Urothelium cell line (cell line): ENCODE data around the gene MUL1.
A peak's percentile ranks its signal among the peaks of the same experiment; 100 is the strongest.

Source experiments
- DNase-seq: peaks from one replicate; pipeline ENCODE4 v3.0.0; 2011; ENCODE audit warnings: low spot score, mixed read lengths
- FAIRE-seq: peaks from 2 replicates; lab custom pipeline; 2011; peaks lifted over from hg19 to GRCh38; lab: Jason Lieb, UNC

MUL1 gene

DNA sequence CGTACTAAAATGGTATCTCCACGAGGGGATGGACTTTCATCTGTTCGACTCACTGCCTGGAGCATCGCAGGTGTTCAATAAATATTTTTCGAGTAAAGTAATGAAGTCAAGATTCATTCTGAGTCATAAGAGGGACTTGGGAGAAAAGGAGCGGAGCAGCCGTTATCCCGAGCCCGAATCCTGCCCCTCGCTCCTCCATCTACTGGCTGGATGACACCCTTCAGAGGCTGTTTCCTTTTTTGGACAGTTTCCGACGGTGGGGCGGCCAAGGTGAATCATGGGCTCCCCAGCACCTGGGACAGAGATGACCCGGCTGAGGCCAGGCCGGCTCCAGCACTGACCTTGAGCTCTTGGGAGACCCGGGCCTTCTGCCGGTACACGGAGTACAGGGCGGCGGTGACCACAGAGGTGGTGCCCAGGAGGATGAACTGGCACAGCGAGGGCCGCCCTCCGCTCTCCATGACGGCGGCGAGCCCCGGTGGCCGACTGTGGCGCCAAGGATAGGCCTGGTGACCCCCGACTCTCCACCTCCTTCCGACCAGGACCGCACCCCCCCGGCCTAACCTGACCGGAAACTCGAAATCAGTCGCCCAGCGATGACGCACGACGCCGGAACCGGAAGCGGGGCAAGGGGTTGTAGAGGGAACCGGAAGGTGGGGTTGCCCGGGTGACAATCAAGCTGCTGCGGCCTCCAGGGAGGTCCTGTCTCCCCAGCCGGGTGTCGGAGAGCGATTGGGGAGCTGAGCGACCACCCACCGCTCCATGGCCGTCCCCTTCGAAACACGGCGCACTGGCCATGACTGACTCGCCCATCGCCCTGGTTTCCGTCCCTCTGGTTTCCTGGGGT, at the start of gene MUL1:
TSS of gene MUL1 (minus strand) at position 588 of the 847 bp plus-strand sequence. CDS start at position 461, 127 bp downstream.
- peak; percentile 27 for FAIRE-seq
- peak; percentile 94 for DNase-seq

DNA sequence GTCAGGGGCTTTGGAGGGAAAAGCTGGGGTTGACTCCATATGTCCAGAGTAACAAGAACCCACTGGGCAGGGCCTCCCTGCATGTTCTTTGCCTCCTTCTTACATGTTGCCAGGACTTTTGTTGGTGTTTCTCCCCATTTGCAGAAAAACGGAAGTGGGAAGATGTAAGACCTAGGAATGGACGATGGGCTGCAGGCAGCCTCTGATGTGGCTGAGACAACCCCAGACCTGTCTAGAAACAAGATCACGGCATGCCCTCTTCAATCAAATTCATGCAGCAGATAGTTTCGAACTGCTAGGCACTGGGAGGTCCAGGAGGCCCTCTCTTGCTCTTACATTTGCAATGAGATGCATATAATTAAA, 47.8 kb upstream of the MUL1 start:
- DNase-seq (no peak), FAIRE-seq (no peak)

- FAIRE-seq (no peak), DNase-seq (no peak)
These were observed 47.2 kb upstream of the MUL1 start for GRCh38 chr1:20555025-20555757.

GRCh38 chr1:20552728-20553445, 44.9 kb upstream of the MUL1 start:
- FAIRE-seq, result no peak

GRCh38 chr1:20551945-20552727, 44.2 kb upstream of the MUL1 start, which contains the start of gene FAM43B:
TSS of gene FAM43B (plus strand) at chr1:20552573. CDS start at chr1:20552974, 401 bp downstream.
- FAIRE-seq (peak; percentile 5), DNase-seq (peak; percentile 88)

More at GRCh38 chr1:20552728-20553445, 44.9 kb upstream of the MUL1 start:
- peak; percentile 35 for DNase-seq

DNA sequence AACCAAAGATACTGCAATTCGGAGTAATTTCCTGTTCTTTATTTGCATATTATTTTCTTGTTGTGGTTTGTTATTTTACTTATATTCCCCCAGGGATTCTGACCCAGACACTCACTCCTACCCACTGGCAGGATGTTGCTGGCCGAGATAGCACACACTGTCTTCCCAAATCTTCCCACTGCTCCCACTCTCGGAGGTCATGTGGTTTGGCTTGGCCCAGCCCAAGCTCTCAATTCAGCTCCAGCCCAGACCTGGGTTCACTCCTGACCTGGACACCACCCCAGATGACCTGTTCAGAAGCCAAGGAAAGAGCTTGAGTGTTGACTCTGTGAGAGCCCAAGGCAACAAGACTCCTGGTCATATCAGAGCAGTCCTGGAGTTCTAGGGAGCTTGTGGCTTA, 43.2 kb upstream of the MUL1 start:
- FAIRE-seq (no peak), DNase-seq (no peak)

DNA sequence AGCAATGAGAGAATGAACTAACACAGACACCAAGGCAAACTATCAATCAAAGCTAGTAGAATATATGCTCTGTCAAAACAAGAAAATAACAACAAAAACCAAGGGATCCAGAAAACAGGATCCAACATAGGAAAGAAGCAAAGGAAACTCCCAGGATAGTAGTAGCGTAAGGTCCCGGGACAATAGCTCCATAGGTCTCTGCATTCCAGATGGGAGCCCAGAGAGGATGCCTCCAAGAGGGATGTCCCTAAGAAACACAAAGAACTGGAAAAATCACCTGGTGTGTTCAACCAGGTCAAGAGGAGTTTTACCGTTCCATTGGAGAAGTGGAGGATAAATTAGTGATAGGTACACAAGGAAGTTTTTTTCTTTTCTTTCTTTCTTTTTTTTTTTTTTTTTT, 38.7 kb upstream of the MUL1 start:
- FAIRE-seq (no peak), DNase-seq (no peak)

- FAIRE-seq (no peak), DNase-seq (no peak)
These were observed 32.3 kb upstream of the MUL1 start for GRCh38 chr1:20540281-20540680.

DNA sequence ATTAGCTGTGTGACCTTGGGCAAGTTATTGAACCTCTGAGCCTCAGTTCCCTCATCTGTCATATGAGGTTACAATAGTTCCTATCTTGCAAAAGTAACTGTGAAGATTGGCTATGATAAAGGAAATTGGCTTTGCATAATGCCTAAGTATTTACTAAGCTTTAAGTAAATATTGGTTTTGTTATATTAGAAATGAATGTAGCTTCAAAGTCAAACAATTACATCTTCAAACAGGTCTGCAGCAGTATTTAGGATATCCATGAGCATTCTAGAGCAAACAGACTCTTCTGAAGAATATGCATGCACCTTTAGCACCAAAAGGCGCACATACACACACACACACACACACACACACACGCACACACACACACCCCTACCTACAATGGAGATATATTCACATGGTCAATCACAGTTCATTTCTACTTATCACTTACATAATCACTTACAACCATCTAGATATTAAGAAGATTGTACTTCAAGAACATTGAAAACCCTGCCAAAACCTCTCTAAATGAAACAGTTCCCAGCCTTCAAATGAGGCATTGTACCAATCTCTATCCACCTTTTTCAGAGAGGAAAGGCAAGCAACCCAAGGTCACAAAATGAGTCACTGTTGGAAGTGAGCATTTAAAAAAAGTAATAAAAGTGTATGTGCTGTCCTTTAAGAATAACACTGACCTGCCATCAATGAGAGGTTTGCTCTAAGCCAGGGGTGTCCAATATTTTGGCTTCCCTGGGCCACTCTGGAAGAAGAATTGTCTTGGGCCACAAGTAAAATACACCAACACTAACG, 31.0 kb upstream of the MUL1 start:
- FAIRE-seq, result no peak
- no peak for DNase-seq

GRCh38 chr1:20538227-20538626, 30.3 kb upstream of the MUL1 start:
- DNase-seq (no peak), FAIRE-seq (no peak)

GRCh38 chr1:20534659-20535417, 26.9 kb upstream of the MUL1 start:
- no peak for FAIRE-seq
- DNase-seq, result no peak

- DNase-seq (no peak), FAIRE-seq (no peak)
These were observed 25.7 kb upstream of the MUL1 start for GRCh38 chr1:20533635-20534034.

- DNase-seq, result no peak
- no peak for FAIRE-seq
These were observed 22.9 kb upstream of the MUL1 start for GRCh38 chr1:20530901-20531300.

- DNase-seq (no peak), FAIRE-seq (no peak)
These were observed 22.4 kb upstream of the MUL1 start for GRCh38 chr1:20530306-20530705.

DNA sequence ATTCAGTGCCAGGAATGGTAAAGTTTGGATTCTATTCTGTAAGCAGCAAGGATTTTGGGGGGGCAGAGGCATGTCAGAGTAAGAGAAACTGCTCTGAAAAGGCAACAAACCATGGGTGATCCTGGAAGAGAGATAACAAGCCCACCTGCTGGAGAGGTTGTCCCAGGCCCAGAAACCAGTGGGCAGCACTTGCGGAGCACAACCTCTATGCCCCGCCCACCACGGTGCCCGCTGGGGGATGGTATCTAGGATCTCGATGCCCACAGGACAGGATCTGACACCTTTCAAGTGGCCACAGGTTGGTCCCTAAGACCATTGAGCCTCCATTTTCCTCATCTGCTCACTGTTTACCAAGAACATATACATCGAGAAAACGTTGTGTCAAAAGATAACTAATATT, 20.3 kb upstream of the MUL1 start:
- FAIRE-seq (no peak), DNase-seq (no peak)

DNA sequence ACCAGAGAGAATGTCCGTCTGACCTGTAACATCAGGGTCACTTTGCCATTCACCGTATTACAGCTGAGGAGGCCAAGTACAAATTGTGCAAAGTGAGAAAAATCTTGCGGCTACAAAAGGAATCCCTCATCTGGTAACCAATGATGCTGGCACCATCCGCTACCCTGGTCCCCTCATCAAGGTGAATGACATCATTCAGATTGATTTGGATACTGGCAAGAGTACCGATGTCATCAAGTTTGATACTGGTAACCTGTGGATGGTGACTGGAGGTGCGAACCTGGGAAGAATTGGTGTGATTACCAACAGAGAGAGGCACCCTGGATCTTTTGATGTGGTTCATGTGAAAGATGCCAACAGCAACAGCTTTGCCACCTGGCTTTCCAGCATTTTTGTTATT, 18.3 kb upstream of the MUL1 start:
- DNase-seq (no peak), FAIRE-seq (no peak)

GRCh38 chr1:20521960-20522861, 14.3 kb upstream of the MUL1 start:
- FAIRE-seq (no peak), DNase-seq (peak; percentile 73)
